ENCODE measurements around the gene ARID3B.
A peak's percentile ranks its signal among the peaks of the same experiment; 100 is the strongest.

The ARID3B gene

DNA sequence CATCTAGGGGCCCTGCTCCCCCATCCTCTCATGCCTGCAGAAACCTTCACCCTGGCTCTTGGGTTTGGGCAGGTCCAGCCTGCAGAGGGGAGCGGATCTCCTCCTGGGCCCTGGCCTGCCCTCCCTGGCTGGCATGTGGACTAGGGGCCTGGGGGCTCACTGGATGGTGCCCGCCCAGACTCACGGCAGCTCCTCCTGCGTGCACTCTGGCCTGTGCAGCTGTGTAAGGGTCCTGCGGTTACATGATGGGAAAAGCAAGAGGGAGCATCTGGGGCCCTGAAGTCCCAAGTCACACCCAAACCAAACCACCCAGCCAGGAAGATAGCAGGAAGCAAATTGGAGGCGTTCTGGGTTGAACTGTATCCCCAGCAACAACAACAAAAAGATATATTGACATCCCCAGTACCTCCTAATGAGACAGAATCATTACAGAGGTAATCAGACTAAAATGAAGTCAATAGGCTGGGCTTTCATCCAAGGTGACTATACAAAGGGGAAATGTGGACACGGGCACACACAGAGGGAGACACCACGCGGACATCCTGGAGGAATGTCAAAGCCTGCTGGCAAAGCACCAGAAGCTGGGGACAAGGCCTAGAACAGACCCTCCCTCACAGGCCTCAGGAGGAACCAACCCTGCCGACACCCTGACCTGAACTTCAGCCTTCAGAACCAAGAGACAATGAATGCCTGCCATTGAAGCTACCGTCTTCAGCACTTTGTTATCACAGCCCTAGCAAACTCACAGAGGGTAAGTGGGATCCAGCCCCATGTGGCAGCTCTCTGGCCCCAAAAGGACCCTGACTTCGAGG lies 64.2 kb downstream of the ARID3B start:
- DNase-seq (ENCODE audit: low read depth) = no peak

DNA sequence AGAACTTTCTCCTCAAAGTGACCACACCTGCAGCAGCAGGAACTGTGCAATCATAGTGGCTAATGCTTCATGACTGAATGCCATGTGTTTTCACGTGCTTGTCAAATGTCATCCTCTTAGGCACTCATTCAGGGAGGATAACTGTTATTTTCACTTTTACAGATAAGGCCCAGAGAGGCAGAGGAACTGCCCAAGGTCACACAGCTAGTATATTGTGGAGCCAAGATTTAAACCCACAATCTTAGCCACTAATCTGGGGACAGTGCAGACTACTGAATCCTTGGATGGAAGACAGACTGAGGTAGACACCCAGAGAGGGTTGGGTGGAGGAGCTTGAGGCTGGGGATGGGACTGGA lies 64.8 kb downstream of the ARID3B start:
- DNase-seq (ENCODE audit: low read depth) = no peak

DNA sequence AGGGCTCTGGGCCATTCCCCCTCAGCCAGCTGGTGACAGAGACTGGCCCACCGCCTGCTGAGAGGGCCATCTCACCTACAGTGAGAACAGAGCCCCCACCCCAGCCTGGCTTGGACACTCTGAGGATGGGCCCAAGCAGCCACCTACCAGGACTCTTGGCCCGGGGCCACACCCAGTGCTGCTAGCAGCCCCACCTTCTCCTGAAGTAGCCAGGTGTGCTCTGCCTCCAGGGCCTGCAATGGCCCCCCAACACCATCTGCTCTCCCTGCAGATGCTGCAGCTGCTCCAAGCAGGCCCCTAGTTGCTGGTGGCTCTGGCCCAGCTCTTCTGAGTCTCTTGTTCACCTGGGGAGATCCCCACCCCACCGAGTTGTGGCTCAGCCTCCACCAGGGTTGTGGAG lies 67.8 kb downstream of the ARID3B start:
- no peak for DNase-seq (ENCODE audit: low read depth)

DNA sequence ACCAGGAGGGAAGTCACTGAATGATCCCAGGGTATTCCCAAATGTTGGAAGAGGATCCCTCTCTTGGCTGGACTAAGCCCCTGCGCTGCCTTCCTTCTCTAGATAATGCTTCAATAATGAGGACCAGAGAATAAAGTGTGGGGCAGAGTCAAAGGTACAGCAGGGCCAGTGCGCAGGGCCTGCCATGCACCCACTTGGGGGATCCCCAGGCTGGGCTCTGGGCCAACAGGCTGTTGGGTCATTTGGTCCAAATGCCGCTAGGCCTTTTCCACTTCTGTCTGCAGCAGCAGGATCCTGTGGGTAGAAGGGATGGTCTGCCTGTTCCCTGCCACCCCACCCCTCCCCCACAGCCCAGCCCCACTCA lies 68.9 kb downstream of the ARID3B start:
- DNase-seq (ENCODE audit: low read depth) = no peak

DNA sequence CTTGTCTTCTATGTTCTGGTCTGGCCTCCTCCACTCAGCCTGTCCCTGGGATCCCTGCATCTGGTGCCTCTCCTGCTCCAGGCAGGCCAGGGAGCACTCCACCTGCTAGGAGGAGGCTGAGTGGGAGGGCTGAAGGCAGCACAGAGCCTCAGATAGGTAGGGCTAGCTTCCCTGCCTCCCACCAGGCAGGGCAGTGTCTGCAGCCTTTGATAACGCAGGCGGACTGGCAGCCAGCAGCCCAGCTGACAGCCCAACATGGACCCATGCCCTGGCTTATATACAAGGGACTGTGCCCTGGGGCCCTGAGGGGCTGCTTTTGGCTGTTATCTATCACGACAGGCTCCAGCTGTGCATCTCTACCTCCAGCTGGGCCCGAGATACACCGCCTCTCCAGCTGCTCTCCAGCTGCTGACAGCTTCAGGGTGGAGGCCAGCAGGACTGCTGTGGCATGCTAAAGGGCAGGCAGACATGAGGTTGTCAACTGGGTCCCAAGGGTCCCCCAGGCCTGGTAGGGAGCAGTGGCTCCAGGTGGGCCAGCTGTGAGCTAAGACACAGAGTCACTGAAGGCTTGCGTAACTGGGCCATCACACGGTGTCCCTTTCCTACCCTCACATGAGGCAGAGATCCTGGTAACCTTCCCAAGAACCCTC lies 69.4 kb downstream of the ARID3B start:
- no peak for DNase-seq (ENCODE audit: low read depth)

DNA sequence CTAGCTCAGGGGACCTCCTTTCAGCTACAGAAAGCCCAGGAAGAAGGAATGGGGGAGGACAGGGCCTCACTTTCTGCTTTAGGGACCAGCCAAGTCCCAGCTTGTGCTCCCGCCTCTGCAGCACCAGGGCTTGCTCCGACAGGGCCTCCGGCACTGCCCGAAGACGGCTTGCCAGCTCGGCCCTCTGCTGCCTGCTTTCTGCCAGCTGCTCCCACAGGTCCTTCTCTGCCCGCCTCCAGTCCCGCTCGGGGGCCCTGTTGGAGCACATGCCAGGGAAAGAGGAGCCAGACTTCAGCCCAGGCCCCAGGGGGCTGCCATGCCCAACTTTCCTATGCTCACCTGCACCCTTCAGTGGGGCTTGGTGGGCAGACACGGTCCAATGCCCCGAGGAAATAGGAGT lies 70.3 kb downstream of the ARID3B start:
- DNase-seq (ENCODE audit: low read depth) = no peak

DNA sequence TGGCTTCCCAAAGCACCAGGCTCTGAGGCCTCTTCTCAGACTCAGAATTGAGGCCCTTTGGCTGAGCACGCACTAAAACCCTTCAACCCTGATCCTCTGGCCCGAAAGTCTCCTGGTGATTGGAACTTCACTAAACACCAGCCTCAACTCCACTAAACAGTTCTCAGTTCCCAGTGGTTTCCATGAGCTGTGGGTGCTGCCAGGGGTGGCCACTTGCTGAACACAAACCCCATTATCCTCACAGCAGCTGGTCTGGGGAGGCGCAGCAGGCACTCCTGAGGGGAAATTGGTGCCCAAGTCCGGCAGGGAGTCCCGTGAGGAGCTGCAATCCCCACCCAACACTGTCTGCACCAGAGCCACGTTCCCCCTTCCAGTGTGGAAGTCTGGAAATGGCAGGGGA lies 70.8 kb downstream of the ARID3B start:
- no peak for DNase-seq (ENCODE audit: low read depth)

DNA sequence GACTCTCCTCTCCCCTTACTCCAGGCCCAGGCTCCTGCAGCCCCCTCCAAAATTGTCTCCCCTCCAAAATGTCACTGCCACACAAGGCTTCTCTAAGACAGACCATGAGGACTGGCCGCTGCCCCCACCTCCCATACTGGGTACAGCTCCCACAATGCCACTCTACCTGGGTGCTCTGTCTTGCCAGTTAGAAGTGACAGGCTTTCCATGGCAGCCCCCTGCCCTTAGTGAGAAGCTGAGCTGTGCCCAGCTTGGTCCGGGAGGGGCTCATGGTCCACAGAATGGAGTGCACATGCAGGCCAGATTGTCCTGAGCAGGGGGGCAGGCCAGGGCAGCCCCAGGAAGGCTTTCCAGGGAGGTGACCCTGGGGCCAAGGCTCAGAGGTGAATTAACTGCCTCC lies 71.7 kb downstream of the ARID3B start:
- DNase-seq (ENCODE audit: low read depth) = no peak

DNA sequence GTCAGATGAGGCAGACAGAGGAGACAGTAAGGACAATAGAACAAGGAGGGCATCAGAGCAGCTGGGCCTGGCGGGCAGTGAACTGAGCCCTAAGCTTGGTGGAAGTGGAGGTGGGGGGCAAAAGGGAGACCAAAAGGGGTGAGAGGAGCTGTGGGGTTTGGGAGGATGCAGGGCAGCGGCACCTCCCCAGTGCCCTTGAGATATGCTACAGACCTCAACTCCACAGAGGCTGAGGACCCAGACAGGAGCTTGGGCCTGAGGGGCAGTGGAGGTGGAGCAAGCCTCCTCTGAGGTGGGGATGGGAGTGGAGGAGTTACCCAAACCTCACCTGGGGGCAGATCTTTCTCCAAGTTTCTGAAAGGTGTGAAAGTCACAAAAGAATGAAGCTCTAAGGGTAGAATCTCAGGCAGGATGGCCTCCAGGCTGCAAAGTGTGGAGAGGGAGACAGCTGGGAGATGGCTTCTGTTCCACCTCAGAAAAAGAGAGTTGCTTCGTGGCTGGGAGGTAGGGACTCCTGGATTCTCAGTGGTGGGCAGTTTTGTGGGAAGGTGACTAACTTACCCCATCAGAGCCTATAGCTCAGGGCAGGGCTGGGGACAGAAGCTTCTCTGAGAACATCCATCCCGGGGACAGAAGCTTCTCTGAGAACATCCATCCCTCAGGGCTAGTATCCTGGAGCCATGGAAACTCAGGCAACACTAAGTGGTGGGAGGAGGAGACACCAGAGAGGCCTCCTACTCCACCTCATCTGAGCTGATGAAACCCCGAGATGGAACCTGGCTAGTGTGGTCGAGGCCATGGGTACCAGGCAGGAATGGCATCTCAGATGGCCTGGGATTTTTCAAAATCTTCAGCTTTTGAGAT lies 72.3 kb downstream of the ARID3B start:
- no peak for DNase-seq (ENCODE audit: low read depth)

DNA sequence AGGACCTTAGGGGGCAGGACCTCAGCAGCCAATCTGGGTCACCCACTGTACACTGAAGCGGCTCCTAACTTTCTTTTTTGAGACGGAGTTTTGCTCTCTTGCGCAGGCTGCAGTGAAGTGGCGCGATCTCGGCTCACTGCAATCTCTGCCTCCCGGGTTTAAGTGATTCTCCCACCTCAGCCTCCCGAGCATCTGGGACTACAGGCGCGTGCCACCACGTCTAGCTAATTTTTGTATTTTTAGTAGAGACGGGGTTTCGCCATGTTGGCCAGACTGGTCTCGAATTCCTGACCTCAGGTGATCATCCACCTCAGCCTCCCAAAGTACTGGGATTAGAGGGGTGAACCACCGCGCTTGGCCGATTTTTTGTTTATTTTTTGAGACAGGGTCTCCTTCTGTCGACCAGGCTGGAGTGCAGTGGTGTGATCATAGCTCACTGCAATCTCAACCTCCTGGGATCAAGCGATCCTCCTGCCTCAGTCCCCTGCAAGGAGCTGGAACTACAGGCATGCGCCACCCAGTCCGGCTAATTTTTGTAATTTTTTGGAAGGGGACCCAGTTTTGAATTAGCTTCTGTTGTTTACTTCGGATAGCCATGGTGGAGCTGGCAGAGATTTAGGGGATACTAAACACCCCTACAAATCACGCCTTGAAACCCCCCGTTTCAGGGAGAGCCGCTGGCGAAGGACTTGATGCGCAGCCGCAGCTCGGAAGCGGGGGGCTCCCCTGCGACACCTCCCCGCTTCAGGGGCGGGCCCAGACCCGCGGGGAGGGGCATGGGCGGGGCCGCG lies 73.1 kb downstream of the ARID3B start:
- no peak for DNase-seq (ENCODE audit: low read depth)

DNA sequence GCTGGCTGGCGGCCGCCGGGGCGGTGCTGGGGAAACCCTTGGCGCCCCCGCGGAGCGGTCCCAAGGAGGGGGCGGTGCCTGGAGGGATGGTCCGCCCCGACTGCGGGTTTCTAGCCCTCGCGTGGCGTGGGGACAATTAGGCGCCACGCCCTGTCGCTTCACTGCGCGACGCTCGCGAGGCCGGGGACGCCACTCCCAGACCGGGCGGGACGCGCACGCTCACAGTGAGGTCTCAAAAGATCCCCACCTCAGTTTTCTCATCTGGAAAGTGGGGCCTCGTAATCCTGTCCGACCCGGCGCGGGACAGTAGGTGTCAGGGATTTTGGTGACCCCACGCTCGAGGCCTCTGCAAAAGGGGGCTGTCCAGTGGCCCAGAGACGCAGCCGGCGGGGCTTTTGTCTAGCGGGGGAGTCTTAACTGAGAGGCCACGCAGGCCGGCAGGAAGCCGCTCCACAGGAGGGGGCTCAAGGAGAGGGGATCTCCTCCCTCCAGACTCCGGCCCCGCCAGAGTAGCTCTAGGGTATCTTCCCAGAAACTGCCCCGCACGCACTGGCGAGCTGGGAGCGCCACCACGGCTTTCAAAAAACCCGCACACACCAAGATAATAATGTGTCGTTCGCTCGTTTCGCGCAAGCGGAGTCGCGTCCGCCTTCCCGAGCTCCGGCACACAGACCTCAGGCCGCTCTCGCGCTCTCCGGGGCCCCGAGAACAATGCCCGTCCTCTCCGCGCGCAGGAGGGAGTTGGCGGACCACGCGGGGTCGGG lies 73.9 kb downstream of the ARID3B start:
- DNase-seq (ENCODE audit: low read depth) = peak; percentile 91

DNA sequence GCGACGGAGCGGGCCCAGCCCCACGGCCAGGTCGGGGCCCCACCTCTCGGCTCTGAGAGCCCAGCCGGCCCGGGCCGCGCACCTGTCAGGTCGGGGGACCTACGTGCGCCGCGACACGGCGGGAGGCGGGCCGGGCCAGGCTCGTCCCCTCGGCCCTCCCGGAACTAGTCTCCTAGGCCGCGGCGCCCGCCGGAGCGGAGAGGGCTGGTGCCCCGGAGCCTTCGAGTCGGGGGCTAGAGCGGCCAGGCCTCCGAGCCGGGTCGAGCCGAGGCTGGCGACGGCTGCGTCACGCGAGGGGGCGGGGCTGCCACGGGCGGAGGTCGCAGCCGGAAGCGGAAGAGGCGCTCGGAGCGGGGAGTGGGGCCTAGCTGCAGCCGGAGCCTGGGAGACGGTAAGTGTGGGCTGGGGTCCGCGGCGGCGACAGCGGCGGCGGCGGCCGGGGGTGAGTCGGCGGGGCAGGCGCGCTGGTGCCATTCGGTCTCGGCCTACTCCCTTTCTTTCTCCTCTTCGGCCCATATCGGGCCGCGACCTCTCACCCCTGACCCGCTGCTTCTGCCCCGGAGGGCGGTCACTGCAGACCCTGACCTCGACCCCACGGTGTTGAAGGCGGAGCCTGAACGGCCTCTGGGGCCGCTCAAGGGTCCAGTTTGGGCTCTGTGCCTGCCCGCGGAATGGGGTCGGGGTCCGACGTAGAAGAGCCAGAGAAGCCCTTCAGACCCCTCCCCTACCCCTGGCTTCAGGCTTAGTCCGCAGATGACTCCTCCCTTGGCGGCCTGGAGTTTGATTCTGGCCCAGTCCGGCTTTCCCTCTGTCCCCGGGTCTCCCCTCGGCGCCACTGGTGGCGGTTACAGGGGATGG lies 74.7 kb downstream of the ARID3B start, which contains the start of gene CLK3:
CLK3 (plus strand) TSS at position 329 of the 858 bp plus-strand sequence. CDS start 3,361 bp downstream, outside the sequence.
- DNase-seq (ENCODE audit: low read depth) = peak; percentile 92

DNA sequence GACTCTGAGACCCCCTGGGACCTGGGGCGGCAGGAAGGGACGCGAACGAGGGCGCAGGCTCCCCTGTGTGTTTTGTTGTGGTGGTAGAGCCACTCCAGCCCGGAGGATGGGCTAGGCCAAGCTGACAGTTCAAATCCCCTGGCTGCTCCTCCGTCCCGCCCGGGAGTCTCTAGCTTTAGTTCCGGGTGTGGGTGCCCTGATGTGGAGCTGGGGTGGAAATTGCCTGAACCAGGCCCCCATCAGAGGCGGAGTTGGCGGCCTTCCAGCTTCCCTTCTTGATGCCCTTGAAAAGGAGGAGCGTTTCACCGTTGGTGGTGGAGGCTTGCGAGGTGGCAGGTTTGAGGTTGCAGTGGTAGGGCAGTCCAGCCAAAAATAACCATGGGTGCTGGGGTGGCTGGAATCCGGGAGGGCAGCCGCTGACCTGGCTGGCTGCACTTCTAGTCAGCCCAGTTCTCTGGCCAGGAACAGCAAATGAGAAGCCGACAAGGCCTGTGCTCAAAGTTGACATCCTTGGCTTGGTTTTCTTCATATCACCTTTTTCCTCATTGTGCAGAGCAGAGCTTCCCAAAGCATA lies 75.4 kb downstream of the ARID3B start:
- peak; percentile 62 for DNase-seq (ENCODE audit: low read depth)

DNA sequence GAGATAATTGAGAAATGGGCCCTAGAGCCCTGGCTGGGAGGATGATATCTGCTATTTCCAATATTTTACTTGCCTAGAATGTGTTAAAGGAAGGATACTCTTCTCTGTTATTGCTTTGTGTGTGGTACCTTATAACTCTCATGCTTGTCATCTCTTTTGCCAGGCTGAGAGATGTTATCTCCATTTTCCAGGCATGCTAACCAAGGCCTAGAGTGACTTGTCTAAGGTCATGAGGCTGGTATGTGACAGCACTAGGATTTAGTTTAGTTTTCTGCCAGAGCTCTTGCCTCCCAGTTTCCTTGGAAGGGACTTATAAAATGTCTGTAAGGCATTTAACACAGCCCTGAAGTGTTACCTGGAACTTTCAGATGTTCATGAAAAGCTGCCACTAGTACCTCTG lies 76.0 kb downstream of the ARID3B start:
- DNase-seq (ENCODE audit: low read depth) = no peak

DNA sequence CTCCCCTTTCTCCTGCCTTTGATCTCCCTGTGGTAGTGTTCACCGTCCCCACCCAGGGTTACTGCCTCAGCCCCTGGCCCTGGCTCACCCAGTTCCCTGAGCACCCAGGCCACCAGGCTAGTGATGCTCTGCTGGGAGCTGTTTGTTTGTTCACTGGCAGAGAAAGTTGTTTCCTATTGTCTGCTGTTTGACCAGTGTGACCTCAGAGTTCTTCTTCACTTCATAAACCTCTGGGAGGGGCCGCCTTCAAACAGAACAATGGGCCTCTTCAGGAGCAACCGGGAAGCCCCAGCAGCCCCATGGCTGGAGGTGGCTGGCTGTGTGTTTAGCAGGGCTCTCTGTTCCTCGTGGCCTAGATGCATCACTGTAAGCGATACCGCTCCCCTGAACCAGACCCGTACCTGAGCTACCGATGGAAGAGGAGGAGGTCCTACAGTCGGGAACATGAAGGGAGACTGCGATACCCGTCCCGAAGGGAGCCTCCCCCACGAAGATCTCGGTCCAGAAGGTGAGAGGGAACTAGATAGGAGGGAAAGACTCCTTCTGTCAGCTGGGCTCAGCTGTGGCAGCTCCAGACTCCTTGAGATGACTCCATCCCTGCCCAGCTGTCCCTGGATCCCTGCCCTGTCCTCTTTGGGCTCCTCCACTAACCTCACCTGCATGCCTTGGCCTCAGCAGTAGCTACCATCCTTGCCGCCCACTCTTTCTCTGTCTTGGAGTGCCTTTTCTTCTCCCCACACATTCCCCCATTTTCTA lies 78.0 kb downstream of the ARID3B start:
- no peak for DNase-seq (ENCODE audit: low read depth)

DNA sequence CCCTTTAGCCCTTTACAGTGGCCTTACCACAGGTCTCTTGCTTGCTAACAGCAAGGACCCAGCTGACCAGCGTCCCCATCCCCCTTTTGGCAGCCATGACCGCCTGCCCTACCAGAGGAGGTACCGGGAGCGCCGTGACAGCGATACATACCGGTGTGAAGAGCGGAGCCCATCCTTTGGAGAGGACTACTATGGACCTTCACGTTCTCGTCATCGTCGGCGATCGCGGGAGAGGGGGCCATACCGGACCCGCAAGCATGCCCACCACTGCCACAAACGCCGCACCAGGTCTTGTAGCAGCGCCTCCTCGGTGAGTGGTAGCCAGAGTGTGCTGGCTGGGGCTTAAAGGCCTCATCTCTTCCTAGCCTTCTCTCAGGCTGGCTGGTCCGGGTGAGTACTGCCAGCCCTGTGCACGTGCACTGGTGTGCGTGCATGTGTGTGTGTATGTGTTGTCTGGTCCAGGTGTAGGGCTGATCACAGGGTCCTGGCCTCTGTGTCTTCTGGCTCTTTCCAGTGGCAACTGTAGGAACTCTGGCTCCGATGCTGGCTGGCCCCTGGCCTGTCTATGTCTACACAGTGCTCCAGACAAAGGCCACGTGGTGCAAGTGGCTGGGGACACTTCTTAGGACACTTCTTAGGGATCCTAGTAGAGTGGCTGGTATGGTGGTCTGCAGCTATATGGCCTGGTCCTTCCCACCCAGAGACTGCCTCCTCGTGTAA lies 79.1 kb downstream of the ARID3B start:
- no peak for DNase-seq (ENCODE audit: low read depth)

DNA sequence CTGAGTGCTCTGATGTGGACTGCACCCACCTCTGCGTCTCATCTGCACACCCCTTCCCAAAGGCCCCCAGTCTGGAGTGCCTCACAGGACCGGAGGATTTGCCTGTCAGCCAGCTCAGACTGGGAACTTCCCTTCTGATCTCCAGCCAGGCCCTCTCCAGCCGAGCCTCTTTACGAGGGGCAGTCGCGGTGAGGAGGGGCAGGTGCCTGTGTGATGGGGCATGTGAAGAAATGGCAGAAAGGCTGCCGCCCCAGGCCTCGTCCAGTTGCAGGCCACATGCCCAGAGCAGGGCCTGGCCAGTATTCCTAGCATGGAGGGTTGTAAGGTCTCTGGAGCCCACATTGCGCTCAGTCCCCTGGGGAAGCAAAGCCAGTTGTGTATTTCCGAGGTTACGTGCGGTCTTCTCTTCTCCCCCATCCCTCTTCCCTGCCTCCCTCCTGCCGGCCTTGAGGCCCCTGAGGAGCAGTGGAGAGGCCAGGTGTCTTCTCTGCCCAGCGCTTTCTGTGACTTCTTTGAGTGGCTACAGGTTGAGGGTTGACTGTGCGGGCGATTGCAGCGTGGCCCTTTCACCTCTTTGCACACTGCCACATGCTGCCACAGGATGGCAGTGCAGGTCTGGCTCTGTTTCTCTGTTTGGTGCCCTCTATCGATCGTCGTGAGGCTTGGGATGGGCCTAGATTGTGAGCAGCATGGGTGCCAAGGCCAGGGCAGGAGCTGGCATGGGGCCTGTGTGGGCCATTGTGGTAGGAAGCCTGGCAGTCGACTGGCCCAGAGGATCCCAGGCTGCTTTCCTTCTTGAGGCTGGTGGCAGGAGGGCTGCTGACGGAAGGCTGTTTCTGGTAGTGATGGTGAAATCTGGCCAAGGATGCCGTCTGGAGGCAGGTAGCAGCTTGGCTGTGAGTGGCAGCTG lies 79.9 kb downstream of the ARID3B start:
- peak; percentile 48 for DNase-seq (ENCODE audit: low read depth)
